Measurements from ENCODE around the gene ASMT.

The ASMT gene

DNA sequence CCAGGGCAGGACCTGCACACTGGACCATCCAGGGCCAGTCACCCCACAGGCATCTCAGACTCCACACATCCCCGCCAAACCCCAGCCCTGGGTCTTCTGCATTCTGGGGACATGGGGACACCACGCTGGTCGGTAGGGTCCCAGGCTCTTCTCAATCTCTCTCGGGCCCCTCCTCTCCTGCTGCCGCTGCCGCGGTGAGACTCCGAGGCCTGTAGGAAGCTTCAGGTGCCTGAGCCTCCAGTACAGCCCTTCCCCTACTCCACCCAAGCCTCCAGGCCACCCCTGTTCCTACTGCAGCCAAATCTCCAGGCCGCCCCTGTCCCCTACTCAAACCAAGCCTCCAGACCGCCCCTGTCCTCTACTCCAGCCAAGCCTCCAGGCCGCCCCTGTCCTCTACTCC, 5.5 kb upstream of the ASMT start:
- no peak for TF ChIP-seq OSR1 (CRISPR knock-in tag; IDR thresholded peaks at IDR 0.05)
- TF ChIP-seq, protein P1, sequence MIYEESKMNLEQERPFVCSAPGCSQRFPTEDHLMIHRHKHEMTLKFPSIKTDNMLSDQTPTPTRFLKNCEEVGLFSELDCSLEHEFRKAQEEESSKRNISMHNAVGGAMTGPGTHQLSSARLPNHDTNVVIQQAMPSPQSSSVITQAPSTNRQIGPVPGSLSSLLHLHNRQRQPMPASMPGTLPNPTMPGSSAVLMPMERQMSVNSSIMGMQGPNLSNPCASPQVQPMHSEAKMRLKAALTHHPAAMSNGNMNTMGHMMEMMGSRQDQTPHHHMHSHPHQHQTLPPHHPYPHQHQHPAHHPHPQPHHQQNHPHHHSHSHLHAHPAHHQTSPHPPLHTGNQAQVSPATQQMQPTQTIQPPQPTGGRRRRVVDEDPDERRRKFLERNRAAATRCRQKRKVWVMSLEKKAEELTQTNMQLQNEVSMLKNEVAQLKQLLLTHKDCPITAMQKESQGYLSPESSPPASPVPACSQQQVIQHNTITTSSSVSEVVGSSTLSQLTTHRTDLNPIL (CRISPR knock-in tag; IDR thresholded peaks at IDR 0.05; ENCODE audit: low read depth), result no peak
- TF ChIP-seq, protein P2, sequence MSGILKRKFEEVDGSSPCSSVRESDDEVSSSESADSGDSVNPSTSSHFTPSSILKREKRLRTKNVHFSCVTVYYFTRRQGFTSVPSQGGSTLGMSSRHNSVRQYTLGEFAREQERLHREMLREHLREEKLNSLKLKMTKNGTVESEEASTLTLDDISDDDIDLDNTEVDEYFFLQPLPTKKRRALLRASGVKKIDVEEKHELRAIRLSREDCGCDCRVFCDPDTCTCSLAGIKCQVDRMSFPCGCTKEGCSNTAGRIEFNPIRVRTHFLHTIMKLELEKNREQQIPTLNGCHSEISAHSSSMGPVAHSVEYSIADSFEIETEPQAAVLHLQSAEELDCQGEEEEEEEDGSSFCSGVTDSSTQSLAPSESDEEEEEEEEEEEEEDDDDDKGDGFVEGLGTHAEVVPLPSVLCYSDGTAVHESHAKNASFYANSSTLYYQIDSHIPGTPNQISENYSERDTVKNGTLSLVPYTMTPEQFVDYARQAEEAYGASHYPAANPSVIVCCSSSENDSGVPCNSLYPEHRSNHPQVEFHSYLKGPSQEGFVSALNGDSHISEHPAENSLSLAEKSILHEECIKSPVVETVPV (CRISPR knock-in tag; IDR thresholded peaks at IDR 0.05), result no peak

DNA sequence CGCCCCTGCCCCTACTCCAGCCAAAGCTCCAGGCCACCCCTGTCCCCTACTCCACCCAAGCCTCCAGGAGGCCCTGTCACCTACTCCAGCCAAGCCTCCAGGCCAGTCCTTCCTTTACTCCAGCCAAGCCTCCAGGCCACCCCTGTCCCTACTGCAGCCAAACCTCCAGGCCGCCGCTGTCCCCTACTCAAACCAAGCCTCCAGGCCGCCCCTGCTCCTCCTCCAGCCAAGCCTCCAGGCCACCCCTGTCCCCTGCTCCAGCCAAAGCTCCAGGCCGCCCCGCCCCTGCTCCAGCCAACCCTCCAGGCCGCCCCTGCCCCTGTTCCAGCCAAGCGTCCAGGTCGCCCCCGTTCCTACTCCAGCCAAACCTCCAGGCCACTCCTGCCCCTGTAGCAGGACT, 5.1 kb upstream of the ASMT start:
- TF ChIP-seq ZNF8 (CRISPR knock-in tag; IDR thresholded peaks at IDR 0.05) (no peak), ZC3H10 (CRISPR knock-in tag; IDR thresholded peaks at IDR 0.05) (no peak), GLIS3 (CRISPR knock-in tag; IDR thresholded peaks at IDR 0.05) (no peak), OSR1 (CRISPR knock-in tag; IDR thresholded peaks at IDR 0.05) (no peak)
- ATAC-seq, result peak; percentile 9; the same call in 1 of the 3 replicates

More for the DNA sequence above, 5.5 kb upstream of the ASMT start:
- peak; percentile 14; the same call in 2 of the 3 replicates for ATAC-seq

DNA sequence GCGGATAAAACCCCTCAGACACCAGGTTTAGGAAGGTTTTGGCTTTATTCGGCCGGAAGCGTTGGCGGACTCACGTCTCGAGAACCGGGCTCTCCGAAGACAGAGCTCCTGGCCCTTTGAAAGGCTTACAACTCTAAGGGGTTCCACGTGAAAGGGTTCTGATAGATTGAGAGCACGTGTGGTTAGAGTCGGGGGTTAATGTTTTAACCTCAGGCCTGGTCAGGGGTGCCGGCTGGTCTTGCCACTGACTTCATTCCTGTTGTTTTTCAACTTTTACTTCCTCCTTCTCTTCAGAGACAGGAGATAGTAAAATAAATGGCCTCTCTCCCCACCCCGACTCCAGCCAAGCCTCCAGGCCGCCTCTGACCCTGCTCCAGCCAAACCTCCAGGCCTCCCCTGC, 4.7 kb upstream of the ASMT start:
- ATAC-seq, result no peak
- TF ChIP-seq TCF4 (CRISPR knock-in tag; IDR thresholded peaks at IDR 0.05; ENCODE audit: borderline replicate concordance) (no peak), ISL1 (CRISPR knock-in tag; IDR thresholded peaks at IDR 0.05) (no peak), ZNF565 (CRISPR knock-in tag; conservative IDR thresholded peaks at IDR 0.05; ENCODE audit: low read depth) (no peak), ZC3H10 (CRISPR knock-in tag; IDR thresholded peaks at IDR 0.05) (no peak), ZNF8 (CRISPR knock-in tag; IDR thresholded peaks at IDR 0.05) (no peak), TOX (CRISPR knock-in tag; IDR thresholded peaks at IDR 0.05; ENCODE audit: borderline replicate concordance) (no peak), RARB (CRISPR knock-in tag; IDR thresholded peaks at IDR 0.05) (no peak), ZFP30 (CRISPR knock-in tag; IDR thresholded peaks at IDR 0.05) (no peak), CSDC2 (CRISPR knock-in tag; IDR thresholded peaks at IDR 0.05) (no peak), ZNF70 (CRISPR knock-in tag; IDR thresholded peaks at IDR 0.05) (no peak), GLIS3 (CRISPR knock-in tag; IDR thresholded peaks at IDR 0.05) (no peak), ZFP3 (CRISPR knock-in tag; IDR thresholded peaks at IDR 0.05) (no peak), ESRRG (CRISPR knock-in tag; IDR thresholded peaks at IDR 0.05) (no peak)
- TF ChIP-seq, protein P1 (CRISPR knock-in tag; IDR thresholded peaks at IDR 0.05; ENCODE audit: low read depth), result no peak
- TF ChIP-seq, protein P2 (CRISPR knock-in tag; IDR thresholded peaks at IDR 0.05), result no peak
- TF ChIP-seq, protein P3, sequence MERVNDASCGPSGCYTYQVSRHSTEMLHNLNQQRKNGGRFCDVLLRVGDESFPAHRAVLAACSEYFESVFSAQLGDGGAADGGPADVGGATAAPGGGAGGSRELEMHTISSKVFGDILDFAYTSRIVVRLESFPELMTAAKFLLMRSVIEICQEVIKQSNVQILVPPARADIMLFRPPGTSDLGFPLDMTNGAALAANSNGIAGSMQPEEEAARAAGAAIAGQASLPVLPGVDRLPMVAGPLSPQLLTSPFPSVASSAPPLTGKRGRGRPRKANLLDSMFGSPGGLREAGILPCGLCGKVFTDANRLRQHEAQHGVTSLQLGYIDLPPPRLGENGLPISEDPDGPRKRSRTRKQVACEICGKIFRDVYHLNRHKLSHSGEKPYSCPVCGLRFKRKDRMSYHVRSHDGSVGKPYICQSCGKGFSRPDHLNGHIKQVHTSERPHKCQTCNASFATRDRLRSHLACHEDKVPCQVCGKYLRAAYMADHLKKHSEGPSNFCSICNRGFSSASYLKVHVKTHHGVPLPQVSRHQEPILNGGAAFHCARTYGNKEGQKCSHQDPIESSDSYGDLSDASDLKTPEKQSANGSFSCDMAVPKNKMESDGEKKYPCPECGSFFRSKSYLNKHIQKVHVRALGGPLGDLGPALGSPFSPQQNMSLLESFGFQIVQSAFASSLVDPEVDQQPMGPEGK (CRISPR knock-in tag; IDR thresholded peaks at IDR 0.05; ENCODE audit: borderline replicate concordance), result no peak

DNA sequence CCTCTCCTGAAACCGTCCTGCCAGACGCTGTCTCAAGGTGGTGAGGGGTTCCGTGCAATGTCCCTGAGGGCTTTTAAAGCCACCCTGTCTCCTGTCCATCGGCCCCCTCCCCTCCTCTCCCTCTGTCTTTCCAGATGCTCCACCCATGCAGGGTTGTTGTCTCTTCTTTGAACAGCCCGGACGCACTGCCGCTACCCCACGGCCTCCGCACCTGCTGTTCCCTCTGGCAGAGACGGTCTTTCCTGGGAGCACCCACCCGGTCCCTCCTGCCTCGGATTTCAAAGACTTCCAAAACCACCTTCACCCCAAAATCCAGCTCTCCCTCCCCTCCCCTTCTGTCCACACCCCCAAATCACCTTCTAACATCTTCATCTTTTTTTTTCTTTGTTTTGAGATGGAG, 4.1 kb upstream of the ASMT start:
- TF ChIP-seq ZNF565 (CRISPR knock-in tag; conservative IDR thresholded peaks at IDR 0.05; ENCODE audit: low read depth) (no peak), RARB (CRISPR knock-in tag; IDR thresholded peaks at IDR 0.05) (no peak), PPARA (CRISPR knock-in tag; IDR thresholded peaks at IDR 0.05; ENCODE audit: borderline replicate concordance) (no peak), TCF4 (CRISPR knock-in tag; IDR thresholded peaks at IDR 0.05; ENCODE audit: borderline replicate concordance) (no peak), TOX (CRISPR knock-in tag; IDR thresholded peaks at IDR 0.05; ENCODE audit: borderline replicate concordance) (no peak), OSR1 (CRISPR knock-in tag; IDR thresholded peaks at IDR 0.05) (no peak), ZNF8 (CRISPR knock-in tag; IDR thresholded peaks at IDR 0.05) (no peak), SNAI2 (CRISPR knock-in tag; IDR thresholded peaks at IDR 0.05) (no peak), ZFP3 (CRISPR knock-in tag; IDR thresholded peaks at IDR 0.05) (no peak), ZNF70 (CRISPR knock-in tag; IDR thresholded peaks at IDR 0.05) (no peak)
- TF ChIP-seq, protein P2 (CRISPR knock-in tag; IDR thresholded peaks at IDR 0.05), result no peak
- TF ChIP-seq, protein P3 (CRISPR knock-in tag; IDR thresholded peaks at IDR 0.05; ENCODE audit: borderline replicate concordance), result no peak
- TF ChIP-seq, protein P1 (CRISPR knock-in tag; IDR thresholded peaks at IDR 0.05; ENCODE audit: low read depth), result no peak
- no peak for ATAC-seq

Measured in SK-N-SH treated with all-trans-retinoic acid at 6 μM for 48 hours (cell line).